Measurements from ENCODE around the gene TVP23C. TPM values are rescaled to one million over a fixed set of nuclear protein-coding genes. Genes with fewer than 3 reads are reported as not detected.

Gene TVP23C
- total RNA-seq, 2 experiments from 2014 or later: 14.8 to 16.0 TPM

GRCh38 chr17:15498107-15498506, 65.2 kb downstream of the TVP23C start:
- ChIA-PET CTCF (no interaction called here), POLR2A (no interaction called here)
- no peak for ATAC-seq (ENCODE audit: poor library complexity)
- Histone ChIP-seq H3K36me3 (ENCODE audit: insufficient read depth, low read length) (peaks cover 6% of the 10 kb centered on the region), H3K9me3 (ENCODE audit: control insufficient read depth in 1 of 2, insufficient read depth in 1 of 2, low read length in 2 of 2) (no peaks in the 10 kb centered on the region), H3K4me3 (ENCODE audit: low read length) (no peak overlapping the region), H3K27me3 (ENCODE audit: control insufficient read depth in 1 of 2, insufficient read depth in 2 of 2, low read length in 2 of 2) (no peaks in the 10 kb centered on the region), H3K4me1 (ENCODE audit: insufficient read depth, low read length) (peaks cover 8% of the 10 kb centered on the region), H3K27ac (ENCODE audit: low read depth in 1 of 2, low read length in 2 of 2) (no peak overlapping the region)
- Mint-ChIP-seq H3K36me3 (ENCODE audit: low read depth) (peaks cover 45% of the 10 kb centered on the region), H3K27ac (no peak overlapping the region), H3K9me3 (no peaks in the 10 kb centered on the region), H3K4me3 (no peak overlapping the region), H3K4me1 (ENCODE audit: low read depth) (peaks cover 6% of the 10 kb centered on the region), H3K27me3 (no peaks in the 10 kb centered on the region)
- no peak for DNase-seq
- TF ChIP-seq CTCF (IDR thresholded peaks at IDR 0.05): no peak
- intact Hi-C loops (cut with DNase I, micrococcal nuclease): no loop called here

GRCh38 chr17:15496735-15497670, 66.3 kb downstream of the TVP23C start:
- Mint-ChIP-seq H3K27me3 (no peaks in the 10 kb centered on the region), H3K36me3 (ENCODE audit: low read depth) (peaks cover 50% of the 10 kb centered on the region), H3K9me3 (no peaks in the 10 kb centered on the region), H3K4me1 (ENCODE audit: low read depth) (no peaks in the 10 kb centered on the region), H3K4me3 (no peak overlapping the region), H3K27ac (no peak overlapping the region)
- Histone ChIP-seq H3K27me3 (ENCODE audit: control insufficient read depth in 1 of 2, insufficient read depth in 2 of 2, low read length in 2 of 2) (no peaks in the 10 kb centered on the region), H3K27ac (ENCODE audit: low read depth in 1 of 2, low read length in 2 of 2) (no peak overlapping the region), H3K4me3 (ENCODE audit: low read length) (no peak overlapping the region), H3K4me1 (ENCODE audit: insufficient read depth, low read length) (no peaks in the 10 kb centered on the region), H3K9me3 (ENCODE audit: control insufficient read depth in 1 of 2, insufficient read depth in 1 of 2, low read length in 2 of 2) (no peaks in the 10 kb centered on the region), H3K36me3 (ENCODE audit: insufficient read depth, low read length) (peaks cover 5% of the 10 kb centered on the region)
- CTCF ChIA-PET: no interaction called here
- no peak for DNase-seq
- POLR2A ChIA-PET: no interaction called here
- no peak for ATAC-seq (ENCODE audit: poor library complexity)
- intact Hi-C loops (cut with DNase I, micrococcal nuclease): no loop called here
- no peak for TF ChIP-seq CTCF (IDR thresholded peaks at IDR 0.05)

DNA sequence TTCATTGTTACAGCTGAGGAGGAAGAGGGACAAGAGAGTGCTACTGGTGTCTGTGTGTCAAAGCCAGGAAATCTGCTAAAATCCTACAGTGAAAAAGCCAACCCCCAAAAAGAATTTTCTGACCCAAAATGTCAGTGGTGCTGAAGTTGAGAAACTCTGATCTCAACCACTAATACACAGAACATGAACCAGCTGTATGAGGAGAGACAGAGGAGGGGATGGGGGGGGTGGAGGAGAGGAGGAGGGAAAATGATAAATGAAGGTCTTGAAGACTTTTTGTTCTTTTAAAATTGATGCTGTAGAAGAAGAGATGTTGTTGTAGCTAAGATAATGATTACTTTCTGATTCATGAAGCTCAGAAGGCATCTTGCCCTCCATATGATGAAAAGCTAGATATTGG, 68.5 kb downstream of the TVP23C start:
- DNase-seq: no peak
- H3K27me3 Mint-ChIP-seq: no peaks in the 10 kb centered on the region
- CTCF ChIA-PET: no interaction called here

More for the DNA sequence above, 68.5 kb downstream of the TVP23C start:
- Histone ChIP-seq H3K36me3 (ENCODE audit: insufficient read depth, low read length) (peaks cover 2% of the 10 kb centered on the region), H3K4me3 (ENCODE audit: low read length) (no peak overlapping the region), H3K27me3 (ENCODE audit: control insufficient read depth in 1 of 2, insufficient read depth in 2 of 2, low read length in 2 of 2) (no peaks in the 10 kb centered on the region), H3K27ac (ENCODE audit: low read depth in 1 of 2, low read length in 2 of 2) (no peak overlapping the region), H3K9me3 (ENCODE audit: control insufficient read depth in 1 of 2, insufficient read depth in 1 of 2, low read length in 2 of 2) (peaks cover 0 to 4% of the 10 kb centered on the region in 2 experiments), H3K4me1 (ENCODE audit: insufficient read depth, low read length) (no peaks in the 10 kb centered on the region)
- H3K36me3 Mint-ChIP-seq (ENCODE audit: low read depth): peaks cover 38% of the 10 kb centered on the region
- ATAC-seq (ENCODE audit: poor library complexity): no peak
- intact Hi-C loops (cut with DNase I, micrococcal nuclease): no loop called here
- no peaks in the 10 kb centered on the region for H3K9me3 Mint-ChIP-seq
- no peak overlapping the region for H3K27ac Mint-ChIP-seq
- H3K4me3 Mint-ChIP-seq: no peak overlapping the region
- TF ChIP-seq CTCF (IDR thresholded peaks at IDR 0.05): no peak
- H3K4me1 Mint-ChIP-seq (ENCODE audit: low read depth): no peaks in the 10 kb centered on the region
- POLR2A ChIA-PET: interaction anchor here (0.6 to 1.1 kb wide), 2 partner anchors 8 to 79 kb away, joined by 3 to 4 read pairs; no protein-coding TSS in a partner anchor
